GM12891 (cell line): ENCODE data around the gene COL18A1.

Experiments
- POLR2A ChIP-seq: IDR thresholded peaks from 2 replicates; pipeline ENCODE4 v1.6.1; 2011; ENCODE audit warnings: low read depth, low read length, control low read depth
- SPI1 ChIP-seq: IDR thresholded peaks from 2 replicates; pipeline ENCODE4 v1.6.1; 2011; ENCODE audit warnings: low read depth, low read length, control low read depth
- TAF1 ChIP-seq: IDR thresholded peaks from 2 replicates; pipeline ENCODE4 v1.6.1; 2011; ENCODE audit warnings: low read depth, low read length, control low read depth

- no peak for TF ChIP-seq TAF1
- no peak for TF ChIP-seq POLR2A
- no peak for TF ChIP-seq SPI1
These were observed 94.3 kb downstream of the COL18A1 start for GRCh38 chr21:45499201-45499750.
